A549 (cell line): ENCODE results near the gene TPSAB1. TPM values are rescaled to one million over a fixed set of nuclear protein-coding genes. Genes with fewer than 3 reads are reported as not detected.

Source experiments
- ATAC-seq, 2 experiments: fragments of 200-7000 bp in 1 of 2; fragments of >200 bp in 1 of 2; cut with Nextera tagmentation in 1 of 2; cut with Tn5 transposase in 1 of 2; 3 replicates each; pipeline versions ENCODE4 v1.8.0 to v1.9.1; 2018 to 2020; ENCODE audit warnings: mild to moderate bottlenecking in 1 of 2, moderate library complexity in 1 of 2
- CTCF ChIA-PET: fragments of 300-600 bp; sonication (Branson Sonifier 250); formaldehyde crosslinking; extraction: SDS; loops from one replicate; lab custom pipeline; 2021; ENCODE audit warnings: antibody characterized with exemption, inconsistent platforms; lab: Yijun Ruan, JAX
- POLR2A ChIA-PET: fragments of 350-600 bp; formaldehyde crosslinking; extraction: SDS; loops from one replicate; lab custom pipeline; 2021; ENCODE audit warnings: antibody characterized with exemption, inconsistent platforms; lab: Yijun Ruan, JAX
- DNase-seq, 2 experiments: peaks; one replicate each; pipeline versions ENCODE4 v3.0.0 to v3.0.0-alpha.2; 2011 to 2016; ENCODE audit warnings: low read depth in 1 of 2, low spot score in 1 of 2
- FAIRE-seq: peaks from 2 replicates; lab custom pipeline; 2011; peaks lifted over from hg19 to GRCh38; lab: Jason Lieb, UNC
- H3K27ac ChIP-seq, 2 experiments: fragments of >200 bp; sonication (Bioruptor Twin); formaldehyde crosslinking; 3 replicates each; pipeline ENCODE4 v1.5.1; 2016 to 2017
- H3K4me1 ChIP-seq: fragments of >200 bp; sonication (Bioruptor Twin); formaldehyde crosslinking; 3 replicates; pipeline ENCODE4 v1.6.1; 2016
- H3K4me2 ChIP-seq: fragments of >200 bp; sonication (Bioruptor Twin); formaldehyde crosslinking; 3 replicates; pipeline ENCODE4 v1.6.1; 2016
- H3K4me3 ChIP-seq: fragments of >200 bp; sonication (Bioruptor Twin); formaldehyde crosslinking; 3 replicates; pipeline ENCODE4 v1.5.1; 2016
- H3K9me3 ChIP-seq: fragments of >200 bp; sonication (Bioruptor Twin); formaldehyde crosslinking; 3 replicates; pipeline ENCODE4 v1.6.1; 2016
- BCL3 ChIP-seq: fragments of >200 bp; sonication (Bioruptor Twin); formaldehyde crosslinking; IDR thresholded peaks from 3 replicates; pipeline ENCODE4 v1.6.1; 2016
- CBX2 ChIP-seq: fragments of 200-600 bp; sonication (generic); IDR thresholded peaks from 2 replicates; pipeline ENCODE4 v1.6.1; 2016; ENCODE audit warnings: low read depth, mild to moderate bottlenecking, borderline replicate concordance
- CBX8 ChIP-seq: fragments of 200-600 bp; sonication (generic); IDR thresholded peaks from 2 replicates; pipeline ENCODE4 v1.6.1; 2016
- CHD4 ChIP-seq: fragments of 200-600 bp; sonication (generic); IDR thresholded peaks from 2 replicates; pipeline ENCODE4 v1.6.1; 2016; ENCODE audit warnings: antibody characterized with exemption, mild to moderate bottlenecking, borderline replicate concordance
- EHF ChIP-seq: fragments of 250-450 bp; sonication (Bioruptor Pico); IDR thresholded peaks from 2 replicates; pipeline ENCODE4 v1.5.0; 2020; ENCODE audit warnings: mild to moderate bottlenecking
- EHMT2 ChIP-seq: fragments of 200-600 bp; sonication (generic); IDR thresholded peaks from 2 replicates; pipeline ENCODE4 v1.6.1; 2016; ENCODE audit warnings: antibody characterized with exemption, low read depth, mild to moderate bottlenecking, moderate library complexity
- ELK1 ChIP-seq: fragments of 150-350 bp; IDR thresholded peaks from 2 replicates; pipeline ENCODE4 v1.6.1; 2014; ENCODE audit warnings: low read depth, mild to moderate bottlenecking, low read length
- ESRRA ChIP-seq: fragments of 150-350 bp; IDR thresholded peaks from 2 replicates; pipeline ENCODE4 v1.6.1; 2014; ENCODE audit warnings: mild to moderate bottlenecking, low read length, borderline replicate concordance
- FOSB ChIP-seq: fragments of 250-450 bp; sonication (Bioruptor Pico); IDR thresholded peaks from 2 replicates; pipeline ENCODE4 v1.5.0; 2020; ENCODE audit warnings: mild to moderate bottlenecking, moderate library complexity
- FOSL2 ChIP-seq, 2 experiments: fragments of 450-650 bp in 1 of 2; fragments of >200 bp in 1 of 2; sonication (Bioruptor Twin) in 1 of 2; formaldehyde crosslinking; IDR thresholded peaks; 2 replicates each; pipeline versions ENCODE4 v1.5.0 to v1.6.1; 2016 to 2020; ENCODE audit warnings: mild to moderate bottlenecking in 1 of 2, moderate library complexity in 1 of 2
- HDAC2 ChIP-seq: fragments of 200-600 bp; sonication (generic); IDR thresholded peaks from 2 replicates; pipeline ENCODE4 v1.6.1; 2016
- HOXB5 ChIP-seq: fragments of 250-450 bp; sonication (Bioruptor Pico); IDR thresholded peaks from 2 replicates; pipeline ENCODE4 v1.5.0; 2020; ENCODE audit warnings: mild to moderate bottlenecking, moderate library complexity
- KDM1A ChIP-seq: fragments of 200-600 bp; sonication (generic); IDR thresholded peaks from 2 replicates; pipeline ENCODE4 v1.6.1; 2016; ENCODE audit warnings: low read depth, mild to moderate bottlenecking
- MAZ ChIP-seq: fragments of 150-350 bp; IDR thresholded peaks from 2 replicates; pipeline ENCODE4 v1.6.1; 2014; ENCODE audit warnings: antibody characterized with exemption, low read depth, low read length, borderline replicate concordance
- MYC ChIP-seq: IDR thresholded peaks from 2 replicates; pipeline ENCODE4 v1.6.1; 2012; ENCODE audit warnings: mild to moderate bottlenecking, inconsistent platforms, low read length, improper control_type of control experiment, borderline replicate concordance
- NPAS2 ChIP-seq: fragments of 250-450 bp; sonication (Bioruptor Pico); IDR thresholded peaks from 2 replicates; pipeline ENCODE4 v1.8.0; 2022; ENCODE audit warnings: mild to moderate bottlenecking, moderate library complexity, borderline replicate concordance
- PHF8 ChIP-seq: fragments of 200-600 bp; sonication (generic); IDR thresholded peaks from 2 replicates; pipeline ENCODE4 v1.6.1; 2016; ENCODE audit warnings: low read depth, mild to moderate bottlenecking, antibody characterized with exemption, moderate library complexity, borderline replicate concordance
- REST ChIP-seq: fragments of 200-600 bp; sonication (generic); IDR thresholded peaks from 2 replicates; pipeline ENCODE4 v1.6.1; 2016; ENCODE audit warnings: antibody characterized with exemption, mild to moderate bottlenecking, moderate library complexity
- RNF2 ChIP-seq: fragments of 200-600 bp; sonication (generic); IDR thresholded peaks from 2 replicates; pipeline ENCODE4 v1.6.1; 2016; ENCODE audit warnings: low read depth, mild to moderate bottlenecking, antibody characterized with exemption, moderate library complexity, borderline replicate concordance
- SREBF2 ChIP-seq: fragments of 450-650 bp; IDR thresholded peaks from 2 replicates; pipeline ENCODE4 v1.6.1; 2014; ENCODE audit warnings: mild to moderate bottlenecking, moderate library complexity
- TFCP2L1 ChIP-seq: fragments of 250-450 bp; sonication (Bioruptor Pico); IDR thresholded peaks from 2 replicates; pipeline ENCODE4 v1.5.0; 2021; ENCODE audit warnings: mild to moderate bottlenecking
- TP53 ChIP-seq: fragments of 250-450 bp; sonication (Bioruptor Pico); IDR thresholded peaks from 2 replicates; pipeline ENCODE4 v1.5.0; 2021; ENCODE audit warnings: mild to moderate bottlenecking, moderate library complexity
- ZC3H11A ChIP-seq: fragments of 450-650 bp; IDR thresholded peaks from 2 replicates; pipeline ENCODE4 v1.6.1; 2014; ENCODE audit warnings: antibody characterized with exemption, mild to moderate bottlenecking
- ZFP36 ChIP-seq: fragments of 450-650 bp; IDR thresholded peaks from 2 replicates; pipeline ENCODE4 v1.6.1; 2014; ENCODE audit warnings: borderline replicate concordance; ENCODE audit not compliant: partially characterized antibody
- ZNF302 ChIP-seq: fragments of 250-450 bp; sonication (Bioruptor Pico); IDR thresholded peaks from 2 replicates; pipeline ENCODE4 v1.9.0; 2021; ENCODE audit warnings: inconsistent platforms, mild to moderate bottlenecking, moderate library complexity
- WGBS: methylation state at CpG from one replicate; pipeline ENCODE4 v1.1.6; 2017; ENCODE audit errors: missing lambda C conversion rate; 5-methylcytosine and 5-hydroxymethylcytosine counted together
- polyA plus RNA-seq, 4 experiments: library from polyadenylated mRNA; depleted of rRNA in 3 of 4; stranded (reverse); fragments of >200 nt; fragmentation: RNase III in 1 of 4; extraction: RNeasy Plus Mini Kit Qiagen cat#74134 plus additional on column Dnase treatment in 1 of 4; gene quantifications; 2 replicates in 3 of 4; 3 replicates in 1 of 4; pipeline ENCODE4 v1.2.3, GENCODE V29; 2011 to 2017

Gene TPSAB1
- polyA plus RNA-seq, 2 of the 4 experiments (the other 2 are of a cell fraction) = not detected

GRCh38 chr16:1216681-1217400, 23.7 kb upstream of the TPSAB1 start:
- Histone ChIP-seq H3K4me2 (no peak overlapping the region), H3K4me1 (peaks cover 6% of the 10 kb centered on the region; the same call in 1 of the 3 replicates), H3K27ac (no peak overlapping the region), H3K9me3 (no peaks in the 10 kb centered on the region), H3K4me3 (no peak overlapping the region)
- no peak for DNase-seq
- FAIRE-seq = no peak
- ChIA-PET CTCF (interaction anchor here (1.0 kb wide), 1 partner anchor 23 kb away, joined by 4 read pairs; no protein-coding TSS in a partner anchor), POLR2A (no interaction called here)
- no peak for TF ChIP-seq TP53 (CRISPR knock-in tag)
- TF ChIP-seq ZNF302 (CRISPR knock-in tag) = no peak
- TF ChIP-seq CHD4 = no peak
- no peak for TF ChIP-seq CBX8
- no peak for TF ChIP-seq ELK1
- no peak for TF ChIP-seq BCL3
- TF ChIP-seq ESRRA = no peak
- no peak for TF ChIP-seq EHMT2
- TF ChIP-seq TFCP2L1 (CRISPR knock-in tag) = no peak
- no peak for TF ChIP-seq ZFP36
- TF ChIP-seq NPAS2 = no peak
- WGBS = 96% methylated on average over 31 of the region's 32 CpGs
- no peak for ATAC-seq

- no peak for FAIRE-seq
- no peak for DNase-seq
- CTCF ChIA-PET = interaction anchor here (1.0 to 1.6 kb wide), 2 partner anchors 12 to 24 kb away, joined by 4 read pairs; no protein-coding TSS in a partner anchor
- Histone ChIP-seq H3K27ac (no peak overlapping the region), H3K9me3 (no peaks in the 10 kb centered on the region), H3K4me2 (no peak overlapping the region), H3K4me1 (peaks cover 6% of the 10 kb centered on the region; the same call in 1 of the 3 replicates), H3K4me3 (no peak overlapping the region)
- POLR2A ChIA-PET = no interaction called here
- no peak for TF ChIP-seq RNF2
- no peak for TF ChIP-seq FOSL2 (IDR thresholded peaks at IDR 0.05)
- TF ChIP-seq FOSL2 (CRISPR knock-in tag; IDR thresholded peaks at IDR 0.05) = no peak
- no peak for TF ChIP-seq REST
- TF ChIP-seq MAZ = no peak
- no peak for TF ChIP-seq SREBF2
- no peak for TF ChIP-seq FOSB
- TF ChIP-seq HDAC2 = no peak
- no peak for TF ChIP-seq MYC
- TF ChIP-seq CBX2 = no peak
- no peak for TF ChIP-seq HOXB5
- TF ChIP-seq EHF (CRISPR knock-in tag) = no peak
- no peak for TF ChIP-seq TFCP2L1 (CRISPR knock-in tag)
- TF ChIP-seq ZC3H11A = no peak
- TF ChIP-seq KDM1A = no peak
- no peak for TF ChIP-seq PHF8
- no peak for ATAC-seq
- 98% methylated on average over 9 of the region's 24 CpGs for WGBS
Measured at GRCh38 chr16:1217526-1217925, 23.0 kb upstream of the TPSAB1 start.
